ENCODE results near the gene SLC66A3. TPM values are rescaled to one million over a fixed set of nuclear protein-coding genes. Genes with fewer than 3 reads are reported as not detected.

Gene SLC66A3
- total and polyA plus RNA-seq, 7 donors: 6.9 to 71.7 (median 34.3) TPM

DNA sequence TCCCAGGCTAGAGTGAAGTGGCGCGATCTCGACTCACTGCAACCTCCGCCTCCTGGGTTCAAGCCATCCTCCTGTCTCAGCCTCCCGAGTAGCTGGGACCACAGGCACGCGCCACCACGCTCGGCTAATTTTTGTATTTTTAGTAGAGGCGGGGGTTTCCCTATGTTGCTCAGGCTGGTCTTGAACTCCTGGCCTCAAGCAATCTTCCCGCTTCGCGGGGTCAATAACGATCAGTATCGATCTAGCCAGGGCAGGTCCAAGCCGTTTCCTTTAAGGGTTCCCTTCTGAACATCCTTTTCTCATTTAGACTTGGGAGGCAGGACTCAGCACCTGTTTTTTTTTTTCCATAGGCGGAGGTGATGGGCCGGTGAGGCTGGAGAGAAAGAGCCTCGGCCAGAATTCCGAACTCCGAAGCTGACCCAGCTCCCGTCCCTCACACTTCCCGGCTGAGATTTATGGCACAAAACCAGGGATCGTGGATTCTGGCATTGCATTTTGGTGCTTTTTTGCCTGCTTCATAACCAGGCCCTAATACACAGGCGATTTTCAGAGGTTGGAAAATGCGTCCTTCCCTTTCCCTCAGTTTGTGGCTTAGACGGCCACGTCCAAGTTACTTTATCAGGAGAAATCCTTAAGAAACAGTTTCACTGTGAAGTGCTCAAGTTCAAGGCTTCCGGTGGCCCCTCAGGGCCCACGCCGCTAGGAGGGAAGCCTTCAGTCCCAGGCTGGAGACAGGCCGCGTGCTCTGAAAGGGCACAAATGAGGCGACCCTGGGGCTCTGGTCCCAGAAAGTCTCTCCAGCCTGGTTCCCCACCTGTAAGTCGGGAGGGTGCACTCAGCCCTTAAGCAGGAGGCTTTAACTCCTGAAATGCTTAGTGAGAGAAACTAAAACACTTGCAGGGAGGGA lies 998 bp upstream of the SLC66A3 start:
- Histone ChIP-seq H3K27ac (peak overlapping the region; percentile 89 to 96 (median 92)), H3K9me3 (no peaks in the 10 kb centered on the region), H3K4me3 (peak overlapping the region; percentile 41 to 57 (median 56)), H3K36me3 (no peaks in the 10 kb centered on the region), H3K27me3 (no peaks in the 10 kb centered on the region), H3K4me1 (peaks cover 0 to 24% (median 19%) of the 10 kb centered on the region in 4 donors)
- TF ChIP-seq POLR2A (IDR thresholded peaks at IDR 0.05) (peak in 1 of 2 donors; percentile 32), EP300 (IDR thresholded peaks at IDR 0.05) (no peak), POLR2AphosphoS5 (IDR thresholded peaks at IDR 0.05) (no peak)
- TF ChIP-seq, protein P1, sequence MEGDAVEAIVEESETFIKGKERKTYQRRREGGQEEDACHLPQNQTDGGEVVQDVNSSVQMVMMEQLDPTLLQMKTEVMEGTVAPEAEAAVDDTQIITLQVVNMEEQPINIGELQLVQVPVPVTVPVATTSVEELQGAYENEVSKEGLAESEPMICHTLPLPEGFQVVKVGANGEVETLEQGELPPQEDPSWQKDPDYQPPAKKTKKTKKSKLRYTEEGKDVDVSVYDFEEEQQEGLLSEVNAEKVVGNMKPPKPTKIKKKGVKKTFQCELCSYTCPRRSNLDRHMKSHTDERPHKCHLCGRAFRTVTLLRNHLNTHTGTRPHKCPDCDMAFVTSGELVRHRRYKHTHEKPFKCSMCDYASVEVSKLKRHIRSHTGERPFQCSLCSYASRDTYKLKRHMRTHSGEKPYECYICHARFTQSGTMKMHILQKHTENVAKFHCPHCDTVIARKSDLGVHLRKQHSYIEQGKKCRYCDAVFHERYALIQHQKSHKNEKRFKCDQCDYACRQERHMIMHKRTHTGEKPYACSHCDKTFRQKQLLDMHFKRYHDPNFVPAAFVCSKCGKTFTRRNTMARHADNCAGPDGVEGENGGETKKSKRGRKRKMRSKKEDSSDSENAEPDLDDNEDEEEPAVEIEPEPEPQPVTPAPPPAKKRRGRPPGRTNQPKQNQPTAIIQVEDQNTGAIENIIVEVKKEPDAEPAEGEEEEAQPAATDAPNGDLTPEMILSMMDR (IDR thresholded peaks at IDR 0.05): no peak
- peak; percentile 58 for DNase-seq
- intact Hi-C loops (cut with DNase I): no loop called here
- WGBS, 2 donors: 62 to 65% methylated on average over 35 of the region's 35 CpGs

DNA sequence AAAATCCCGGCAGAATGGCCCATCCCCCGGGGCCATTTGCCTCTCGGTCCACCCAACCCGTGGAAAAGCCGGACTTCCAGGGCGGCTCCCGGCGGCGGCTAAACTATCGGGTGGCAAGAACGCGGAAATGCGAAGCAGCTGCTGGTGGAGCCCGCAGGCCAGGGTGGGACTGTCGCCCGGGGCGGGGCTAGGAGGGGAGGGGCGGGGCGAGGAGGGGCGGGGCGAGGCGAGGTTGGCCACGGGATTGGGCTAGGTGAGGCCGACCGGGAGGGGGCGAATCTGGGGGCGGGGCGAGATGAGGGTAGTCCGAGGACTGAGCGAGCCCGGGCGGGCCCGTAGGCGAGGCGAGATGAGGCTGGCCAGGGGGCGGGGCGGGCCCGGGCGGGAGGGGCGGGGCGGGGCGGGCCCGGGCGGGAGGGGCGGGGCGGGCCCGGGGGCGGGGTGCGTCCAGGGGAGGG lies 315 bp upstream of the SLC66A3 start:
- WGBS, 2 donors: 1% methylated on average over 42 to 49 of the region's 49 CpGs
- peaks cover 0 to 24% (median 19%) of the 10 kb centered on the region in 4 donors for H3K4me1 ChIP-seq
- TF ChIP-seq, protein P1 (IDR thresholded peaks at IDR 0.05): no peak
- TF ChIP-seq EP300 (IDR thresholded peaks at IDR 0.05): no peak
- peak; percentile 59 to 83 (median 75) for TF ChIP-seq POLR2AphosphoS5 (IDR thresholded peaks at IDR 0.05)
- peak in 1 of 2 donors; percentile 46 for TF ChIP-seq POLR2A (IDR thresholded peaks at IDR 0.05)
- peak; percentile 99 for DNase-seq
- H3K27ac ChIP-seq: peak overlapping the region; percentile 89 to 96 (median 94)
- no peaks in the 10 kb centered on the region for H3K27me3 ChIP-seq
- H3K9me3 ChIP-seq: no peaks in the 10 kb centered on the region
- intact Hi-C loops (cut with DNase I): loop anchor here (1.0 to 5.0 kb wide), 2 partner anchors 22 to 187 kb away; partner anchors contain the start of gene ROCK2
- peak overlapping the region; percentile 41 to 93 (median 66) for H3K4me3 ChIP-seq
- H3K36me3 ChIP-seq: no peaks in the 10 kb centered on the region

DNA sequence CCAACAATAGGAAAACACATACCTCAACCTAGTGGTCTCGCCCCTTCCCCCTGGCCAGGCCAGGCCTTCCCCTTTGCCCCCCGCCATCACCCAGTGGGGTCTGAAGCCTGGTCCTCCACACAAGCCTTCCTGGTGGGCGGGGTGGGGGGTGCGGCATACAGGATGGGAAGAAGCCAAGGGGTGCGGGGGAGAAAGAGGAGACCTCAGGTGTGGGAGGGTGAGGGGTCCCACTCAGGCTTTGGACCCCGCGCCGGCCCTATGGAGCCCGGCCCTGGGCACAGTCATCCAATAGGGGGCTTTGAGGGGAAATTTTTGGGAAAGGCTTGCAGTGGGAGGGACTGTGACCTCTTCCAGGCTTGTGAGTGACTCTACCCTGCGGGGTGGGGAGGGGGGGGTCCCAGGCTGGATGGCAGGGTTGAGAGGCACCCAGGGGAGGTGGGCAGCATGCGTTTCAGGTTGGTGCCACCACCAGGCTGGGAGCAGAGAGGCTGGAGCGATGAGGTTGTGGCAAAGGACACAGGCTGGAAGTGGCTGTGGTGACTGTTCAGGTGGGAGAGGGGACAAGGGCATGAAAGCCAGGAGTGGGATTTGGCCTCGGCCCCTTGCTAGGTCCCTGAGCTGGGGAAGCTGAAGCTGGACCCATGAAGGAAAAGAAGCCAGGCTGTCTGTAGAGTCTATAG lies 1.3 kb downstream of the SLC66A3 start:
- H3K36me3 ChIP-seq: peaks cover 0 to 2% (median 0%) of the 10 kb centered on the region in 4 donors
- H3K4me1 ChIP-seq: peaks cover 0 to 24% (median 19%) of the 10 kb centered on the region in 4 donors
- no peak for TF ChIP-seq EP300 (IDR thresholded peaks at IDR 0.05)
- TF ChIP-seq, protein P1 (IDR thresholded peaks at IDR 0.05): no peak
- no peak for TF ChIP-seq POLR2A (IDR thresholded peaks at IDR 0.05)
- TF ChIP-seq POLR2AphosphoS5 (IDR thresholded peaks at IDR 0.05): no peak
- H3K9me3 ChIP-seq: no peaks in the 10 kb centered on the region
- no peak for DNase-seq
- intact Hi-C loops (cut with DNase I): loop anchor here (5.0 kb wide), 1 partner anchor 186 kb away; the partner anchor contains the start of gene ROCK2
- peak overlapping the region in 2 of 4 donors; percentile 72 to 93 for H3K4me3 ChIP-seq
- no peak overlapping the region for H3K27ac ChIP-seq
- H3K27me3 ChIP-seq: no peaks in the 10 kb centered on the region
- 87 to 96% methylated on average over 13 of the region's 13 CpGs for WGBS, 2 donors

DNA sequence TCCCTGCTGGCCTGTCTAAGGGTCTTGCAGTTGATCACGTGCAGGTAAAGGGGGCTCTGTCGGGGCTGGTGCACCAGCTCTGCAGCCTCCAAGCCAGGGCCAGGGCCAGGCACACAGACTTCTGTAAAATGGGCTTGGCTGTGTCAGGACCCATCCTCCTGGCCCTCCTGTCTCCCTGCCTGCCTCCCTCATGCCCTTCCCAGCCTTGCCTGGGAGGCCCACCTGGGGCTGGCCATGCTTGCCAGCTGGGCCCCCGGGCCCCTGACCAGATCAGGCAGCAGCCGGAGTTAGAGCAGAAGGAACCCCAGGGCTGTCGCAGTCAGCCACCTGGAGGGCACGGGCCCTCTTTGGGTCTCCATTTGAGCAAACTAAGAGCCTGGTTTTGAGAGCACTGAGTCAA lies 2.0 kb downstream of the SLC66A3 start:
- Histone ChIP-seq H3K27ac (no peak overlapping the region), H3K9me3 (no peaks in the 10 kb centered on the region), H3K4me1 (peaks cover 0 to 24% (median 19%) of the 10 kb centered on the region in 4 donors), H3K4me3 (no peak overlapping the region), H3K27me3 (no peaks in the 10 kb centered on the region), H3K36me3 (peaks cover 0 to 8% (median 0%) of the 10 kb centered on the region in 4 donors)
- TF ChIP-seq POLR2AphosphoS5 (IDR thresholded peaks at IDR 0.05) (no peak), POLR2A (IDR thresholded peaks at IDR 0.05) (no peak), EP300 (IDR thresholded peaks at IDR 0.05) (no peak)
- TF ChIP-seq, protein P1 (IDR thresholded peaks at IDR 0.05): no peak
- 89 to 93% methylated on average over 6 of the region's 6 CpGs for WGBS, 2 donors
- no peak for DNase-seq
- intact Hi-C loops (cut with DNase I): loop anchor here (5.0 kb wide), 1 partner anchor 185 kb away; the partner anchor contains the start of gene ROCK2
